NCI-H446 (cell line): Measurements from ENCODE around the gene NUP62CL.
"Not testable (repeated sequence)": the region's sequence is repeated elsewhere in the genome, so short reads cannot be mapped to it uniquely, and the experiment has no call there.

Experiments
- DNase-seq, 2 experiments: peaks; one replicate each; lab custom pipeline; 2025; lab: John Stamatoyannopoulos, UW

Gene NUP62CL

DNA sequence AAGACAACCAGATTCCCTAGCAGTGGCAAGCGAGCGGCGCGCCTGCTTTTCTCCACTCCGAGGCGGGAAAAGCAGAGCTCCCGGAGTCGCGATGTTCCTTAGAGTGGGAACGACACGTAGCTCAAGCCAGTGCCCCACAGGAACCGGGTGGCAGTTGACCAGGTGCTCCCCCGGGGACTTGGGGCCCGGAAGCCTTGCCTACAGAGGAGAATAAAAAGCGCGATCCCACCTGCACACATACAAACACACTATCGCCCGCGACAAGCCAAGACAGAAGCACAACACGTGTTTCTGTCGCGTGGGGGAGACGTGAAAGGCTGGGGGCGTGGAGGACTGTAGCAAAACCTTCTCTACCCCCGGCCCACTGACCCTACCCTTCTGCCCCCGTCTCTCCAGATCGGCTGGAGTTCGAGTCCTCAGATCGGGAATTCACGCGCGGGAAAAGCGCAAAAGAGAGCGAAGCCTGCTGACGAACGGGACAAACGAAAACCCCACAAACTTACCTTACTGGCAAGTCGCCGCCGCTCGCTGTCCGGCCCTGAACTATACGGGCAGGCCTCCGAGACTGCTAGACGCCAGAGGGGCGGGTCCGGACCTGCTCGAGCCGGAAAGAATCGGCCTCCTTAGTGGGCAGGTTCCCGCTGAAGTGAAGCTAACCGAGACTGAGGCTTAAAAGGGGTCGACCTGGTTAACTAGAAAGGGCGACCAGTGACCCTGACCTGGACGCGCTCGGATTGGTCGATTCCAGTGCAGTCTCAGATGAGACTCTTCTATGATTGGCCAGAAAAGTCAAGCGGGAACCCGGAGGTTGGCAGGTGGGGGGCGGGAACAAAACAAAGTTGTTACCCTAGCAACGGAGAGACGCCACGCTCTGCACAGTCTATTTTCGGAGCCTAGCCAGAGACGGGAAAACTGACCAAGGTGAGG, at the start of gene NUP62CL, which contains the start of gene DNAAF6:
NUP62CL (minus strand) TSS at position 664 of the 927 bp plus-strand sequence. CDS start 31,287 bp downstream, outside the sequence.
DNAAF6 (plus strand) TSS at position 842 of the 927 bp plus-strand sequence. CDS start 6,265 bp downstream, outside the sequence.
- peak in 1 of 2 experiments; percentile 49 for DNase-seq

DNA sequence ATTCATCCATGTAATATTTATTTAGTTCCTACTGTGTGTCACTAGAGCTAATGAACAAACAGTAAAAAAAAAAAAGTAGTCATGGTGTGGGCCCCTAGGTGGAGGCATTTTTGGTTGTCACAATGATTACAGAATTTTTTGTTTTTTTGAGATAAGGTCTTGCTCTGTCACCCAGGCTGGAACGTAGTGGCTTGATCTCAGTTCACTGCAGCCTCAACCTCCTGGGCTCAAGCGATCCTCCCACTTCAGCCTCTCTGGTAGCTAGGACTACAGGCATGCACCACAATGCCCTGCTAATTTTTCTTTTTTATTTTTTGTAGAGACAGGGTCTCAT, 22.2 kb upstream of the NUP62CL start:
- no peak for DNase-seq

DNA sequence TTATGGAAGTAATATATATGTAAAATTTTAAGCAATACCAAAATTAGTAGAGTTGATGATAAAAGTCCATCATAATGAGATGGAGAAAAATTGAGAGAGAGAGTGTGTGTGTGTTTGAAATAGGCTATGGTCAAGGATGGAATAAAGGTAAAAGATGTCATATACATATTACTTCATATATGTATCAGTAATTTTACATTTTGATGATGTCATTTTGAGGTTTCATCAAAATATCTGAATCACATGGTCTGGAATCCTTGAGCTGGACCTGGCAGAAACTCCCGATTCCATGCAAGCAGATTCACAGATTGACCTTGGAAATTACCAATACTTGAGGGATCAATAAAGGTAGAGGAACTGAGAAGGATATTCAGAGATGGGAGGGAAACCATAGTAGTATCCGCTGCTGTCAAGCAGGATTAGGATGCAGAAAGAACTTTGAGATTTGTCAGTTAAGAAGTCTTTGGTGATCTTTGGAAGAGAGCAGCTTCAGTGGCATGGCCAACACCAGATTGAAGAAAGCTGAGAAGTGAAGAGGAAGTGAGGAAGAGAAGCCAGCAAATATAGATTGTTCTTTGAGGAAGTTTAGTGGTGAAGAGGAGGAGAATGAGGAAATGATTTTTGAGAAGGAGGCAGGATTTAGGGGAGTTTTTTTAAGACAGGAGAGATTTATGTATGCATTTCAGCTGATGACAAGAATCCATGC, 21.7 kb upstream of the NUP62CL start:
- no peak for DNase-seq

- DNase-seq: peak in 1 of 2 experiments; percentile 56
These were observed 20.5 kb upstream of the NUP62CL start for GRCh38 chrX:107226757-107227156.

GRCh38 chrX:107213477-107213876, 7.2 kb upstream of the NUP62CL start:
- DNase-seq: no peak

DNA sequence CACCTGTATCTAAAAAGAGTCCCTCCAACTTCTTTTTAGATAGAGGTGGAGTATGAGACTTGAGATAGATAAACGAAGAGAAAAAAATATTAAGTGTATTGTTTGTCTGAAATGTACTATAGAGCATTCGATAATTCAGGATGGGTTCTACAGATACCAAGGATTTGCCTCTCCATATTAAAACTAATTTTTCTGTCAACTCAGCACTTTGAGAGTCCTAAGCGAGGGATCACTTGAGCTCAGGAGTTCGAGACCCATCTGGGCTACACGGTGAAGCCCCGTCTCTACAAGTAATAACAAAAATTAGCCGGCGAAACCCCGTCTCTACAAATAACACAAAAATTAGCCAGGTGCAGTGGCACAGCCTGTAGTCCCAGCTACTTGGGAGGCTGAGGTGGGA, 1.7 kb upstream of the NUP62CL start:
- DNase-seq: no peak

GRCh38 chrX:107207089-107207488, 856 bp upstream of the NUP62CL start:
- no peak for DNase-seq

GRCh38 chrX:107206697-107207065, 448 bp upstream of the NUP62CL start:
- no peak for DNase-seq

GRCh38 chrX:107204068-107204605, 2.1 kb downstream of the NUP62CL start:
- DNase-seq: no peak

GRCh38 chrX:107199491-107199890, 6.7 kb downstream of the NUP62CL start:
- DNase-seq: no peak

GRCh38 chrX:107198074-107198473, 8.2 kb downstream of the NUP62CL start:
- DNase-seq: not testable (repeated sequence)

GRCh38 chrX:107197319-107197718, 8.9 kb downstream of the NUP62CL start:
- DNase-seq: no peak

GRCh38 chrX:107171369-107172102, 34.7 kb downstream of the NUP62CL start:
- DNase-seq: no peak

GRCh38 chrX:107168712-107169111, 37.5 kb downstream of the NUP62CL start:
- no peak for DNase-seq

GRCh38 chrX:107168257-107168656, 38.0 kb downstream of the NUP62CL start:
- no peak for DNase-seq

GRCh38 chrX:107167163-107167921, 38.9 kb downstream of the NUP62CL start:
- DNase-seq: no peak

GRCh38 chrX:107157618-107158017, 48.6 kb downstream of the NUP62CL start:
- not testable (repeated sequence) for DNase-seq

DNA sequence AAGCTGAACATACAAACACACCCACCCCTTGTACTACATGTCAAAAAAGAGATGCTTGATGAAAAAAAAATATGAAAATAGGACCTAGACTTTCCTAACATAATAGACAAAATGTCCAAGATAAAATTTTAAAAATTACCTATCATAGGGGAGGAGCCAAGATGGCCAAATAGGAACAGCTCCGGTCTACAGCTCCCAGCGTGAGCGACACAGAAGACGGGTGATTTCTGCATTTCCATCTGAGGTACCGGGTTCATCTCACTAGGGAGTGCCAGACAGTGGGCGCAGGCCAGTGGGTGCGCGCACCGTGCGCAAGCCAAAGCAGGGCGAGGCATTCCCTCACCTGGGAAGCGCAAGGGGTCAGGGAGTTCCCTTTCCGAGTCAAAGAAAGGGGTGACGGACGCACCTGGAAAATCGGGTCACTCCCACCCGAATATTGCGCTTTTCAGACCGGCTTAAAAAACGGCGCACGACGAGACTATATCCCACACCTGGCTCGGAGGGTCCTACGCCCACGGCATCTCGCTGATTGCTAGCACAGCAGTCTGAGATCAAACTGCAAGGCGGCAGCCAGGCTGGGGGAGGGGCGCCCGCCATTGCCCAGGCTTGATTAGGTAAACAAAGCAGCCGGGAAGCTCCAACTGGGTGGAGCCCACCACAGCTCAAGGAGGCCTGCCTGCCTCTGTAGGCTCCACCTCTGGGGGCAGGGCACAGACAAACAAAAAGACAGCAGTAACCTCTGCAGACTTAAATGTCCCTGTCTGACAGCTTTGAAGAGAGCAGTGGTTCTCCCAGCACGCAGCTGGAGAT, 50.4 kb downstream of the NUP62CL start:
- DNase-seq: not testable (repeated sequence)

- DNase-seq: no peak
These were observed 51.2 kb downstream of the NUP62CL start for GRCh38 chrX:107154787-107155620.
